ENCODE results near the gene BLCAP. TPM values are rescaled to one million over a fixed set of nuclear protein-coding genes. Genes with fewer than 3 reads are reported as not detected.

BLCAP gene
- total and polyA plus RNA-seq, 4 donors, result 12.6 to 72.0 (median 49.2) TPM

GRCh38 chr20:37492945-37493344 is 34.7 kb downstream of the BLCAP start:
- Histone ChIP-seq H3K9ac (ENCODE audit: low read depth in 1 of 2, low read length in 2 of 2) (no peak overlapping the region), H3K36me3 (ENCODE audit: control insufficient read depth in 4 of 4, insufficient read depth in 3 of 4, low read depth in 1 of 4, low read length in 3 of 4) (no peaks in the 10 kb centered on the region), H3K4me1 (ENCODE audit: control insufficient read depth in 4 of 4, insufficient read depth in 4 of 4, low read length in 3 of 4) (no peaks in the 10 kb centered on the region), H3K27me3 (ENCODE audit: control insufficient read depth in 4 of 4, insufficient read depth in 4 of 4, low read length in 3 of 4) (no peaks in the 10 kb centered on the region), H3K27ac (ENCODE audit: low read depth in 1 of 2, low read length in 2 of 2) (no peak overlapping the region), H3K9me3 (ENCODE audit: control insufficient read depth in 4 of 4, low read length in 3 of 4) (no peaks in the 10 kb centered on the region), H3K4me3 (ENCODE audit: low read depth in 1 of 3, low read length in 3 of 3) (no peak overlapping the region)
- no peak for TF ChIP-seq EGR1 (IDR thresholded peaks at IDR 0.05; ENCODE audit: low read depth in 2 of 2)
- no peak for TF ChIP-seq FOXA1 (IDR thresholded peaks at IDR 0.05)
- TF ChIP-seq, protein P1, sequence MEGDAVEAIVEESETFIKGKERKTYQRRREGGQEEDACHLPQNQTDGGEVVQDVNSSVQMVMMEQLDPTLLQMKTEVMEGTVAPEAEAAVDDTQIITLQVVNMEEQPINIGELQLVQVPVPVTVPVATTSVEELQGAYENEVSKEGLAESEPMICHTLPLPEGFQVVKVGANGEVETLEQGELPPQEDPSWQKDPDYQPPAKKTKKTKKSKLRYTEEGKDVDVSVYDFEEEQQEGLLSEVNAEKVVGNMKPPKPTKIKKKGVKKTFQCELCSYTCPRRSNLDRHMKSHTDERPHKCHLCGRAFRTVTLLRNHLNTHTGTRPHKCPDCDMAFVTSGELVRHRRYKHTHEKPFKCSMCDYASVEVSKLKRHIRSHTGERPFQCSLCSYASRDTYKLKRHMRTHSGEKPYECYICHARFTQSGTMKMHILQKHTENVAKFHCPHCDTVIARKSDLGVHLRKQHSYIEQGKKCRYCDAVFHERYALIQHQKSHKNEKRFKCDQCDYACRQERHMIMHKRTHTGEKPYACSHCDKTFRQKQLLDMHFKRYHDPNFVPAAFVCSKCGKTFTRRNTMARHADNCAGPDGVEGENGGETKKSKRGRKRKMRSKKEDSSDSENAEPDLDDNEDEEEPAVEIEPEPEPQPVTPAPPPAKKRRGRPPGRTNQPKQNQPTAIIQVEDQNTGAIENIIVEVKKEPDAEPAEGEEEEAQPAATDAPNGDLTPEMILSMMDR (IDR thresholded peaks at IDR 0.05; ENCODE audit: low read depth, low read length, missing input control), result no peak
- TF ChIP-seq RXRA (IDR thresholded peaks at IDR 0.05), result no peak
- no peak for TF ChIP-seq GABPA (IDR thresholded peaks at IDR 0.05 in 1 of 2, conservative IDR thresholded peaks at IDR 0.05 in 1 of 2)
- no peak for TF ChIP-seq NR2F2 (IDR thresholded peaks at IDR 0.05)
- TF ChIP-seq, protein P2, sequence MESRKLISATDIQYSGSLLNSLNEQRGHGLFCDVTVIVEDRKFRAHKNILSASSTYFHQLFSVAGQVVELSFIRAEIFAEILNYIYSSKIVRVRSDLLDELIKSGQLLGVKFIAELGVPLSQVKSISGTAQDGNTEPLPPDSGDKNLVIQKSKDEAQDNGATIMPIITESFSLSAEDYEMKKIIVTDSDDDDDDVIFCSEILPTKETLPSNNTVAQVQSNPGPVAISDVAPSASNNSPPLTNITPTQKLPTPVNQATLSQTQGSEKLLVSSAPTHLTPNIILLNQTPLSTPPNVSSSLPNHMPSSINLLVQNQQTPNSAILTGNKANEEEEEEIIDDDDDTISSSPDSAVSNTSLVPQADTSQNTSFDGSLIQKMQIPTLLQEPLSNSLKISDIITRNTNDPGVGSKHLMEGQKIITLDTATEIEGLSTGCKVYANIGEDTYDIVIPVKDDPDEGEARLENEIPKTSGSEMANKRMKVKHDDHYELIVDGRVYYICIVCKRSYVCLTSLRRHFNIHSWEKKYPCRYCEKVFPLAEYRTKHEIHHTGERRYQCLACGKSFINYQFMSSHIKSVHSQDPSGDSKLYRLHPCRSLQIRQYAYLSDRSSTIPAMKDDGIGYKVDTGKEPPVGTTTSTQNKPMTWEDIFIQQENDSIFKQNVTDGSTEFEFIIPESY (IDR thresholded peaks at IDR 0.05), result no peak
- no peak for TF ChIP-seq SP1 (IDR thresholded peaks at IDR 0.05)
- TF ChIP-seq, protein P3, sequence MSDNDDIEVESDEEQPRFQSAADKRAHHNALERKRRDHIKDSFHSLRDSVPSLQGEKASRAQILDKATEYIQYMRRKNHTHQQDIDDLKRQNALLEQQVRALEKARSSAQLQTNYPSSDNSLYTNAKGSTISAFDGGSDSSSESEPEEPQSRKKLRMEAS (IDR thresholded peaks at IDR 0.05), result no peak
- TF ChIP-seq RAD21 (IDR thresholded peaks at IDR 0.05), result no peak
- no peak for TF ChIP-seq HNF4G (IDR thresholded peaks at IDR 0.05)
- no peak for TF ChIP-seq FOXA2 (IDR thresholded peaks at IDR 0.05)
- no peak for DNase-seq (ENCODE audit: low spot score)
- 73% methylated on average over 2 of the region's 2 CpGs for whole genome bisulfite sequencing

- no peak for DNase-seq (ENCODE audit: low spot score)
- no peak overlapping the region for H3K27ac ChIP-seq (ENCODE audit: low read depth in 1 of 2, low read length in 2 of 2)
- WGBS, result 92% methylated on average over 6 of the region's 6 CpGs
- no peaks in the 10 kb centered on the region for H3K27me3 ChIP-seq (ENCODE audit: control insufficient read depth in 4 of 4, insufficient read depth in 4 of 4, low read length in 3 of 4)
- TF ChIP-seq REST (IDR thresholded peaks at IDR 0.05), result no peak
- TF ChIP-seq FOXA2 (IDR thresholded peaks at IDR 0.05), result no peak
- no peak for TF ChIP-seq NR2F2 (IDR thresholded peaks at IDR 0.05)
- no peak for TF ChIP-seq SP1 (IDR thresholded peaks at IDR 0.05)
- no peak for TF ChIP-seq FOXA1 (IDR thresholded peaks at IDR 0.05)
- no peak for TF ChIP-seq RAD21 (IDR thresholded peaks at IDR 0.05)
- TF ChIP-seq JUND (IDR thresholded peaks at IDR 0.05), result no peak
- no peak for TF ChIP-seq EGR1 (IDR thresholded peaks at IDR 0.05; ENCODE audit: low read depth in 2 of 2)
- H3K9ac ChIP-seq (ENCODE audit: low read depth in 1 of 2, low read length in 2 of 2), result no peak overlapping the region
- H3K4me1 ChIP-seq (ENCODE audit: control insufficient read depth in 4 of 4, insufficient read depth in 4 of 4, low read length in 3 of 4), result no peaks in the 10 kb centered on the region
- no peaks in the 10 kb centered on the region for H3K36me3 ChIP-seq (ENCODE audit: control insufficient read depth in 4 of 4, insufficient read depth in 3 of 4, low read depth in 1 of 4, low read length in 3 of 4)
- H3K4me3 ChIP-seq (ENCODE audit: low read depth in 1 of 3, low read length in 3 of 3), result no peak overlapping the region
- H3K9me3 ChIP-seq (ENCODE audit: control insufficient read depth in 4 of 4, low read length in 3 of 4), result no peaks in the 10 kb centered on the region
Measured at GRCh38 chr20:37492096-37492625, 35.5 kb downstream of the BLCAP start.

Measured in liver (tissue), 9 donors.